BE2C (cell line): ENCODE data around the gene SNRPF.

ENCODE experiments used
- DNase-seq: peaks from one replicate; pipeline ENCODE4 v3.0.0-alpha.2; 2020
- H3K27me3 ChIP-seq: fragments of 250-450 bp; sonication (Bioruptor Pico); 2 replicates; pipeline ENCODE4 v1.5.1; 2020; ENCODE audit warnings: mild to moderate bottlenecking
- H3K36me3 ChIP-seq: fragments of 250-450 bp; sonication (Bioruptor Pico); 2 replicates; pipeline ENCODE4 v1.5.1; 2020; ENCODE audit warnings: mild to moderate bottlenecking
- H3K4me1 ChIP-seq: fragments of 250-450 bp; sonication (Bioruptor Pico); 2 replicates; pipeline ENCODE4 v1.5.1; 2020
- H3K4me3 ChIP-seq: 2 replicates; pipeline ENCODE4 v1.5.1; 2011; ENCODE audit warnings: low read depth, low read length
- H3K9me3 ChIP-seq: fragments of 250-450 bp; sonication (Bioruptor Pico); 2 replicates; pipeline ENCODE4 v1.5.1; 2020
- CTCF ChIP-seq: IDR thresholded peaks from 2 replicates; pipeline ENCODE4 v1.5.1; 2012; ENCODE audit warnings: mild to moderate bottlenecking, low read depth, low read length

SNRPF gene

GRCh38 chr12:95882873-95883272 is 24.1 kb downstream of the SNRPF start:
- no peaks in the 10 kb centered on the region for H3K9me3 ChIP-seq
- DNase-seq, result no peak
- H3K4me3 ChIP-seq, result no peak overlapping the region
- no peaks in the 10 kb centered on the region for H3K36me3 ChIP-seq
- H3K4me1 ChIP-seq, result no peaks in the 10 kb centered on the region
- no peak for TF ChIP-seq CTCF
- H3K27me3 ChIP-seq, result peaks cover 8% of the 10 kb centered on the region; the same call in 1 of the 2 replicates

GRCh38 chr12:95884998-95885397 is 26.2 kb downstream of the SNRPF start:
- H3K36me3 ChIP-seq, result no peaks in the 10 kb centered on the region
- no peaks in the 10 kb centered on the region for H3K9me3 ChIP-seq
- H3K4me3 ChIP-seq, result no peak overlapping the region
- peaks cover 8% of the 10 kb centered on the region; the same call in 1 of the 2 replicates for H3K27me3 ChIP-seq
- no peak for DNase-seq
- TF ChIP-seq CTCF, result no peak
- H3K4me1 ChIP-seq, result no peaks in the 10 kb centered on the region

GRCh38 chr12:95887311-95887710 is 28.6 kb downstream of the SNRPF start:
- no peak for DNase-seq
- Histone ChIP-seq H3K27me3 (peaks cover 8% of the 10 kb centered on the region; the same call in 1 of the 2 replicates), H3K36me3 (no peaks in the 10 kb centered on the region), H3K4me3 (no peak overlapping the region), H3K9me3 (no peaks in the 10 kb centered on the region), H3K4me1 (no peaks in the 10 kb centered on the region)
- TF ChIP-seq CTCF, result no peak

GRCh38 chr12:95890958-95891357 is 32.2 kb downstream of the SNRPF start:
- no peak for TF ChIP-seq CTCF
- Histone ChIP-seq H3K9me3 (no peaks in the 10 kb centered on the region), H3K27me3 (no peaks in the 10 kb centered on the region), H3K4me1 (no peaks in the 10 kb centered on the region), H3K36me3 (no peaks in the 10 kb centered on the region), H3K4me3 (no peak overlapping the region)
- DNase-seq, result no peak

- H3K4me3 ChIP-seq, result no peak overlapping the region
- H3K27me3 ChIP-seq, result peaks cover 6% of the 10 kb centered on the region; the same call in 1 of the 2 replicates
- TF ChIP-seq CTCF, result no peak
- H3K4me1 ChIP-seq, result no peaks in the 10 kb centered on the region
- H3K9me3 ChIP-seq, result no peaks in the 10 kb centered on the region
- no peak for DNase-seq
- no peaks in the 10 kb centered on the region for H3K36me3 ChIP-seq
Measured at GRCh38 chr12:95896846-95897245, 38.1 kb downstream of the SNRPF start.

- Histone ChIP-seq H3K4me3 (no peak overlapping the region), H3K36me3 (no peaks in the 10 kb centered on the region), H3K4me1 (no peaks in the 10 kb centered on the region), H3K27me3 (peaks cover 6% of the 10 kb centered on the region), H3K9me3 (no peaks in the 10 kb centered on the region)
- no peak for DNase-seq
- no peak for TF ChIP-seq CTCF
Measured at GRCh38 chr12:95898081-95898480, 39.3 kb downstream of the SNRPF start.
